HG02759 (cell line): ENCODE results near the gene BPIFB3.

ENCODE experiments used
- ATAC-seq: cut with Tn5 transposase; IDR thresholded peaks from one replicate; pipeline ENCODE4 v1.9.1; 2021; ENCODE audit warnings: mild to moderate bottlenecking, moderate library complexity; ENCODE audit not compliant: unreplicated experiment

The BPIFB3 gene, protein sequence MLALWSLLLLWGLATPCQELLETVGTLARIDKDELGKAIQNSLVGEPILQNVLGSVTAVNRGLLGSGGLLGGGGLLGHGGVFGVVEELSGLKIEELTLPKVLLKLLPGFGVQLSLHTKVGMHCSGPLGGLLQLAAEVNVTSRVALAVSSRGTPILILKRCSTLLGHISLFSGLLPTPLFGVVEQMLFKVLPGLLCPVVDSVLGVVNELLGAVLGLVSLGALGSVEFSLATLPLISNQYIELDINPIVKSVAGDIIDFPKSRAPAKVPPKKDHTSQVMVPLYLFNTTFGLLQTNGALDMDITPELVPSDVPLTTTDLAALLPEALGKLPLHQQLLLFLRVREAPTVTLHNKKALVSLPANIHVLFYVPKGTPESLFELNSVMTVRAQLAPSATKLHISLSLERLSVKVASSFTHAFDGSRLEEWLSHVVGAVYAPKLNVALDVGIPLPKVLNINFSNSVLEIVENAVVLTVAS

DNA sequence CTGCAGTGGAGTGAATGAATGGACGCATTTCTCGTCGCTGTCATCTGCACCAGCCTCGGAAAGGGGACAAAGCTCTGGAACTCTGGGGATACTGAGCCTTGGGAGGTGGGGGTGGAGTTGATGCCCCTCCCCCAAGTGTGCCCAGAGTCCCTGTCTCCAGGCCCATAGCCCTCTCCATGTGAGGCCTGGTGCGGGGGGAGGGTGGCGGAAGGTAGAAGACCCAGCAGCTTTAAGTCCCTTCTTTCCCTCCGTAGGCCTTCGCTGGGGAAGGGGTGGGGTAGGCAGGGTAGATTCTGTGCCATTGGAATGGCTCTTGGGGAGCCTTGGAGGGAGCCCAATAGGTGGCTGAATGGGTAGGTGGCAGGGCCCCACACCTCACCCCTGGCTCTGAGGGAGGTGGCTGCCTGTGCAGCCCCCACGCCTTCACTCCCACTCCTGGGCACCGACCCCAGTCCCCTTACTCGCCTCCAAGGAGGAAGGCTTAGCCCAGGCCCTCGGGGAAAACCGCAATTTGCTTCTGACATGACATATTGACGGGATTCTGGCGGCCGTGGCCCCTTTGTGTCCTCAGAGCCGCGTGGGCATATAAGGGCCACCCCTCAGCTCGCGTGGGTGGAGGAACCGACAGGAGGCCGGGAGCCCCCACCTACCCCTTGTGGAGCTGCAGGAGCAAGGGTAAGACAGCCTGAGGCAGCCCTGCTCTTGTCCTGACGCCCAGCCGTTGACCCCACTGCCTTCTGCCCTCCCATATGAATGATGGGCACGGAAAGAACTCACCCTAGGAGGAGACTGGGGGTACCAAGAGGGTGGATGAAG lies at the start of gene BPIFB3:
BPIFB3 (plus strand) TSS at position 613 of the 816 bp plus-strand sequence. CDS start 1,533 bp downstream, outside the sequence.
- ATAC-seq, result no peak

DNA sequence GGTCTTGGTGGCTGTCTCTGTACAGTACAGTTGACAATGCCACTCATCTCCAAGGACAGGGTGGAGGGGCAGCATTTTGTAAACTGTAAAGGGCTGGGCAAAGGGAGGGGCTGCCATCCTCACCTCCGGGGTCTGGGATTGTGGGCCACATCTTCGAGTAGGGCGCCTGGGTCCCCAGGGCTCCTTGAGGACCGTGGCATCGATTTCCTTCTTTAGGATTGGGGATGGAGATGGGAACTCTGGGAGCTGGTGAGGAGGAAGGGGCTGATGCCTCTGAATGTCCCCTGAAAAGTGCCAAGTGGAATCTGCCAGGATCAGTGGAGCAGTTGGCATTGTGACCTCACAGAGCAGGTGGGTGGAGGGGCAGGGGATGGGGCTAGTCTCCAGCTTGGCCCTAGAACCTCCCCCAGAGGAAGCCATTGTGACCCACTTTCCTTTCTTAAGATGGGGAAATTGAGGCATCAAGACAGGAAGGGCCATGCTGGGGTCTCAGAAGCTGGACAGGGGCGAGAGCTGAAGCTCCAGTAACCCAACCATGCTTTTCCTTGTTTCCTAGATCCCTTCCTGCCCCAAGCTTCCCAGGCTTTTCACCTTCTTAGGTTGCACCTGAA lies 49.5 kb upstream of the BPIFB3 start, which contains the start of gene SUN5:
SUN5 (minus strand) TSS at position 293 of the 611 bp plus-strand sequence; CDS start at position 200, 93 bp downstream.
- ATAC-seq, result no peak

DNA sequence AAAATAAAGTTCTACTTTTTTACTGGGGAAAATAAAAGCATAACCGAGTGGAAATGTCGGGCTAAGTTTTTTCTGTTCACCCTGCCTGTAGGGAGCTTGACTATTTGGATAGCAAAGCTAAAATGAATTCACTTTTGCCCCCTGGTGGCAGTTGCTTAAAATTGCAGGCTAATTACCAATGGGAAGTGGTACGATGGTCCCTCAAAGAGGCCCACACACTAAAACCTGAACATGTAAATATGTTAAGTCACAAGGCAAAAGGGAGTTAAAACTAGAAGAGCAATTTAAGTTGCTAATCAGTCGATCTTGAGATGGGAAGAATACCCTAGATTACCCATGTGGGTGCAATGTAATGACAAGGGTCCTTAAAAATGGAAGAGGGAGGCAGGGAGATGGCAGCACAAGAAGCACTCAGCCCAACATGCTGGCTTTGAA lies 48.6 kb upstream of the BPIFB3 start:
- ATAC-seq, result no peak

DNA sequence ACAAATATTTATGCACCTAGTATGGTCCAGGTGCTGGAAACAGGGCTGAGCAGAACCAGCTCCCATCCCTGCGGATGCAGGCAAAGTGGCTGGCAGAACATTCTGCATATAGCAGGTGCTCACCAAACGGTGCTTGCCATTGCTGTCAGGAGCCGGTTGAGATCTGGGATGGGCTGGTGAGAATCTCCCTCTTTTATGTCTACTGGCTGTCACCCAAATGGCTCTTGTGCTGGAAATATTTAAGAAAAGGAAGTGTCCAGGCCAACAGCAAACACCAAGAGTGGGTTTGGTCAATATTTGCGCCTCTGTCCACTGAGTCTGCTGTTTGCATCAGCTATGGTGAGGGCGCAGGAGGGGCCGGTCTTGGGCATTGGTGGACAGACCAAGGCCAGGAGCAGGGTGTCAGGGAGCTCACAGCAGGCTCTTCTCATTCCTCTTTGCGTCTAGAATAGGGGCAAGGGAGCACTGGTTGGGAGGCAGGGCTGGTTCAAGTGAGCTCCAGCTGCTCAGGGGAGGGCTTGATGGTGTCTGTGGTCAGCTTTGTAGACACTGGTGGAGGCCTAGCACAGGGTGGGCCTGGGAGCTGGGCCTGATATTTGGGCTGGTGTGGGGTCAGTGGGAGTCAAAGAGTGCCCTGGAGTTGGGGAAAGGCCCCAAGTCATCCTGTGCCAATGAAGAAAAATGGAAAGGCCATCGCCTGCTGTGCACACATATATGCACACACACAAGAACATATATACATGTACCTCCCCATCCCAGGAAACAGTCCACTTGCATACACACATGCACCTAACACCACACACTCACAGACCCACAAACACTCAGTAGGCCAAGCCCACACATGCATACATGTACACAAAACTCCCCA lies 47.6 kb upstream of the BPIFB3 start:
- no peak for ATAC-seq

DNA sequence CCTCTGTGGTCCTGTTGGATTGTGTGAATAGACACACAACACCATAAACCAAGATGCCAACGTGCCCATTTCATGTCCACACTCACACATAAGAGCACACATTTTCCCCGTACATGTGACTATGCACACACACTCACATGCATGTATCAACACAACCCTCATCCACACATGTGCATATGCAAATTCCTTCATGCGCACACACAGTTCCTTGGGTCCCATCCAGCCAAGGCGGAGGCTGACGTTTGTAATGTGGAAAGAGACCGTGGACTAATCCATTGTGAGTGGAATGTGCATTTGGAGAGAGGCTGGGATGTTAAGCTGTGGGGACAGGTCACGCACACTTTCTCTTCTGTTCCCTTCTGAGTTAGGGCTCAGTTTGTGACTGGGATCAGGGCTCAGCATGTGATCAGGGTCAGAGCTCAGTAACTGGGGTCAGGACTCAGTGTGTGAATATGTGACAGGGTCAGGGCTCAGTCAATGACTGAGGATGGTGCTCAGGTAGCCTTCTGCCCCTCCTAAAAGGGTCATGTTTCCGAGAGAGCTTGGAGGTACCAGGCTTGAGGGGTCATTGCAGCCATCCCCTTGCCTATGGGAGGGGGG lies 46.8 kb upstream of the BPIFB3 start:
- ATAC-seq, result no peak

DNA sequence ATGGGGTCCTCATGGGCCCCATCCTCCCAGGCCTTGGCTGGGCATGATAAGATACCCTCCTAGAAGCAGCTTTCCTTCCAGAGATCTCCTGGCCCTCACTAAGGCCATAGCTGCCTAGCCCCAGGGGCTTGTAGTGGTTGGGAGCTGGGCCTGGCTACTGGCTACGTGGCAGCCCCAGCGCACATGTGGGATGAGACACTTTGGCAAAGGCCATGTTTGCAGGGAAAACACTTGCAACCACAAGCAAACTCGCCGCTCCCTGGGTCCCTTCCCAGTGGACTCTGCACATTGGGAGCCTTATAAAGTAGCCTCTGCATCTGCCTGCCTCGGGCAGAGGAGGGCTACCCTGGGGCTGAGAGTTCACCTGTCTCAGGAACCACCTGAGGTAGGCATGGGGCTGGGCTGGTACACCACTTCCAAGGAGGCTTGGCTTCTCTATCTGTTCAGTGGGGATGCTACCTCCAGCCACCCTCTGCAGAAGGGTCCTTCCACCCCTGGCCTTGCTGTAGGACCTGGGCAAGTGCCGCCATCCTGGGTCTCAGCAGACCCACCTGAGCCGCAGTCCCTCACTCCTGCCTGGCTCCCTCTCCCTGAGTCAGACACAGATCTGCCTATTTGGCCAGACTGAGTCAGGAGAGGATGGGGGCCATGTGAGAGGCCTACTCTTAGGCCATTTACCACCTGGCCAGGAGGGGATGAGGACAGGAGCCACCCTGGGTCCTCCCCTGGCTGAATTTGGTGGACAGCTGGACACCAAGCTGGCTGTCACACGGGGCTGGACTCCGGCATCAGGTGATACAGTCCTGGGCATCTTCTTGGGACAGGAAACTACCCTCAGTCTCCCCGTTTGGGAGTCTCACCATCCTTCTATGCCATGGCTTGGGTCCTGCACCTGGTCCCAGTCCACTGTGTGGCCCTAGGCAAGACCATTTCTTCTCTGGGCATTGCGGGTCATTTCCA lies 46.0 kb upstream of the BPIFB3 start, which contains the start of gene BPIFB2:
BPIFB2 (plus strand) TSS at position 329 of the 960 bp plus-strand sequence. CDS start 871 bp downstream, outside the sequence.
- no peak for ATAC-seq

DNA sequence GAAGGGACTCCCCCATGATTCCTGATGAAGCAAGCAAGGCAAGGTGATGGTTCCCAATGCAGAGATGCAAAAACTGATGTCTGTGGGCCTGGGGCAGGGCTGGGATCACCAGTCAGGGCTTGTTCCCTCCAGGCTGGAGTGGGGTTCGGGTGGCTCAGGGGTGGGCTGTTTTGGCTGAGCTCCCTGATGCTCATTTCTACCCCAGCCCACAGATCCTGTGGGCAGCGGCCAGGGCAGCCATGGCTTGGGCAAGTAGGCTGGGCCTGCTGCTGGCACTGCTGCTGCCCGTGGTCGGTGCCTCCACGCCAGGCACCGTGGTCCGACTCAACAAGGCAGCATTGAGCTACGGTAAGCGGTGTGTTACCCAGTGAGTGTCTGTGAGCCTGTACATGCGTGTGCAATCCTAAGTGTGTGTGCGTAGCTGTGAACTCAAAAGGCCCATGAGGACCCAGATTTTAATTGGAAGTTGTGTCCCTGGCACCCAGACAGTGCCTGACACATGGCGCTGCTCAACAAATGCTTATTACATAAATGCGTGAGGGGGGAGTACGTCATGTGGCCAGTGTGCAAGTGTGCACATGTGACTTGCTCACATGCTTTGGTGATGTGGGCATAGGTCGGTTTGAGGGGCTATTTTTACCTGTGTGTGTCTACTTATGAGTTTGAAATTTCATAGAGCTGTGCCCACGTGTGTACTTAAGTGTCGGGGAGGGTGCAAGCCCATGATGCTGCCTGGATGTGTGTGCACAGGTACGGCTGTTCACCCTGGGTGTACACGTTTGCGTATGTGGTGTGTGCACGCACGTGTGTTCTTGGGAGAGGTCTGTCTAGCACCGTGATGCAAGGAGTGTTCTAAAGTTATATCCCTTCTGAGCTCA lies 45.1 kb upstream of the BPIFB3 start:
- ATAC-seq, result no peak

DNA sequence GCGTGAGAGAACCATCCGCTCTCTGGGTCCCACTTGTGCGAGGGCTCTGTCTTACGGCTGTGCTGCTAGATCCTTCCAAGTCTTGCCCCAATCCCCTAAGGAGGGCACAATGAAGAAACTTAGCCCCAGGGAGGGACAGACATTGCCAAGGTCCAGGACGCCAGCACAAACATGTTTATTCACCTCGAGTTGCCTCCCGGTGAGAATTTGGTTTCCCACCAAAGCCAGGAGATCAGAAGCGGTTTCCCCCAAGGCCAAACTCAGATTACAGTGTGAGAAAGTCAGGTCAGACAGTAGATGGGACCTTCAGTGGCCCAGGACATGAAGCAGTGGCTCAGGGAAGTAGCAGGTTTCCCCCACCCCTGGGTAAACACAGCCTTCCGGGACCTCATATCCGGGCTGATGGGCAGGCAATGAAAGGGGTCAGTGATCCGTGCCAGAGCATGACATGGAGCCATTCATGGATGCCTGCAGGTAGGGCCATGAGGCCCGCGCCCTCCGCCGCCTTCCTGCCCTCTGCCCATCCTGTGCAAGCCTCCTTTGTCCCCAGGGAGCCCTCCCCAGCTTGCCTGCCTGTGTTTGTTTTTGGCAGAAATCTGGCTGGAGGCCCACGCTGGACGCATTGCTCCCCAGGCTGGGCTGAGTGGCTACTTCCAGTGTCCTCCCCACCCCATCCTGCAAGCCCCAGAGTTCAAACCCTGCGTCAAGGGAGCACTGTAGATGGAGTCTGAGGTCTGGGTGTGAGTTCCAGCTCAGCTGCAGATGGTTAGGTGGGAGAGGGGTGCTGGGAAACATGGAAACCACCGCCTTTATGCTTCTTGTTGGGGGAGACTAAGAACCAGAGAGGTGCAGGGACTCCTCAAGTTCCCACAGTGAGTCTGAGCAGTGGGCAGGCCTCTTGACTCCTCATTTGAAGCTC lies 44.2 kb upstream of the BPIFB3 start:
- no peak for ATAC-seq

DNA sequence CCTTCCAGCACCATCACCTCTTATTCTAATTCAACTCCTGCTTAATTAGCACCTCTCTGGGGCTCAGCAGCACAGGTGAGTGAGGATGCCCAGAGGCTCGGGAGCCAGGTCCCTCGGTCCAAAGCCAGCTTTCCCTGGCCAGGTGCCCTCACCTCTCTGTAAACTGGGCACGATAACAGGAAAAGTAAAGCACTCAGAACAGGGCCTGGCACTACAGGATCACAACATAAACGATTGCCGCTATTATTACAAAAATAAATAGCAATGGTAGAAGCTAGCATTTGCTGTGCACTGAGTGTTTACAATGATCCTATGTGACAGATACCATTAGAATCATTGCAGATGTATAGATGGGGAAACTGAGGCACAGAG lies 43.6 kb upstream of the BPIFB3 start:
- ATAC-seq, result no peak

DNA sequence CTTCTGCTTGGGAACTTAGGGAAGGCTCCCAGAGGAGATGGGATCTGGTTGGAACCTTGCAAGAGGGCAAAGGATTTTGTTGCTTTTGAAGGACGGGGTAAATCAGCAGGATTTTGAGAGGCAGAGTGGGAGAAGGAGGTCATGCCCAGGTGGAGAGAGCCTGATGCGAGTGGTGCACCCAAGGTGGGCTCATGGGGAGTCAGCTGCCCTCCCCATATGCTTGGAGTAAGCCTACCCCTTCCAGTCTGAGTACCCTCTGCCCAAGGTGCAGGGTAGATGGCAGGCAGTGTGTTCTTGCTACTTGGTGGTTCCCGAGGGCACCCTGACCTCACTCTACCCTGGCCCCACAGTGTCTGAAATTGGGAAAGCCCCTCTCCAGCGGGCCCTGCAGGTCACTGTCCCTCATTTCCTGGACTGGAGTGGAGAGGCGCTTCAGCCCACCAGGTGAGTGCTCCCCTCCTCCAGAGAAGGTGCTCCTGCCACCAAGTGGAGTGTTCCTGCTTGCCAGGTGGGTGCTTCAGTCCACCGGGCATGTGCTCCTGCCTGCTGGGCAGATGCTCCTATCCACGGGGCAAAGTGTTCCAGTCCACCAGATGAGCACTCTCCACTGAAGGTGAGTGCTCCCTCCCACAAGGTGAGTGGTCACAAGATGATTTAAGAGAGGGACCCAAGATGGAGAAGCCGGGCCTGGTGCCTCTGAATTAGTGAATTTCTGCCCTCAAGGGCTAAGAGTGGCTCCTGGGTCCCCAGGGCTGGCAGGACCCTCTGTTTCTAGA lies 42.8 kb upstream of the BPIFB3 start:
- ATAC-seq, result no peak

DNA sequence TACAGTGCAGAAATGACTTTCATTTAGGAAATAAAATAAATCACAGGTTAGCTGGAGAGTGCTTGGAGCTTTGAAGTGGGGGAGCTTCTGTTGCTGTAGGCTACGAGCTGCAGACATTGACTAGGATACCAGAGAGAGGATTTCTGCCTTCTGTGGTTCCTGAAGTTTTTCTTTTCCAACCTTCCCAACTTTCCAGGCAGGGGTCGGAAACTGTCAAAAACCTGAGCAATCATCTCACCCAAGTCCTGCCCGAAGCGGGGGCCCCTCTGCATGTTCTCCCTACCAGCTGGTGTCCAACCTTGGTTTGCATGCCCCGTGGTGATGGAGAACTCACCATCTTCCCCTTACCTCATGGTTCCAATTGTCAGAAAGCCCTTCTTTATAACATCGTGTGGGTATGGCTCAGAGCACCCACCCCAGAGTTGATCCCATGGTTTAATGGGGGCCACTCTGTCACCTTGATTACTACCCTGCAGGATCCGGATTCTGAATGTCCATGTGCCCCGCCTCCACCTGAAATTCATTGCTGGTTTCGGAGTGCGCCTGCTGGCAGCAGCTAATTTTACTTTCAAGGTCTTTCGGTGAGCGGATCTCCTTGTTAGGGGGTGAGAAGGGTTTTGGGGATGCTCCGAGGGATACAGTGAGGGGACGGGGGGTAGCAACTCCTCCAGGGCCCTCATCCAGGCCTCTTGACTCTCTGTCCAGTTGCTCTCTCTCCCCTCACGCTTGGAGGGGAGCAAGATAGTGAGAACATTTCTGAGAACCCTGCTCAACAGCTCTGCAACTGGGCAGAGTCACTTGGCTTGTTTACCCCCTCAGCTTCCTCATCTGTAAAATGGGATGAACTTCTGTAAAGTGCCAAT lies 41.1 kb upstream of the BPIFB3 start:
- no peak for ATAC-seq

DNA sequence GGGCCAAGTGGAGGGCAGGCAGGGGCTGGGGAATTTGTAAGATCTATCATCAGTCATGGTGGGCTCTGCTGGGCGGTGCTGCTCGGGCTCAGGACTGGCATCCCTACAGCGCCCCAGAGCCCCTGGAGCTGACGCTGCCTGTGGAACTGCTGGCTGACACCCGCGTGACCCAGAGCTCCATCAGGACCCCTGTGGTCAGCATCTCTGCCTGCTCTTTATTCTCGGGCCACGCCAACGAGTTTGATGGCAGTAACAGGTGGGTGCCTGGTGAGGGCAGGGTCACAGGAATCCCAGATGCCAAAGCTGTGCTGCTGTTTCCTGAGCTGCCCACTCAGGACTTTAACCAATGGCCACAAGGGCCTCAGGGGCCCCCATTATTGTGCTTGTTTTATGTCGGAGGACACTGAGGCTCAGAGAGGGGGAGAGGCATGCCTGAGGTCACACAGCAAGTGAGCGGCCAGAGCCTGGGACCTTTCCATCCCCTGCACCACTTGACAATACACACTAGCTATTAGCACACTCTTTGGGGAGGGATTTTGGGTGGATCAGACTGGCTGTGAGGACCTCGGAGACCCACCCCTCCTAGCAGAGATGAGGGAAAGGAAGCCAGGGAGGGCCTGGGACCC lies 39.9 kb upstream of the BPIFB3 start:
- ATAC-seq, result no peak

DNA sequence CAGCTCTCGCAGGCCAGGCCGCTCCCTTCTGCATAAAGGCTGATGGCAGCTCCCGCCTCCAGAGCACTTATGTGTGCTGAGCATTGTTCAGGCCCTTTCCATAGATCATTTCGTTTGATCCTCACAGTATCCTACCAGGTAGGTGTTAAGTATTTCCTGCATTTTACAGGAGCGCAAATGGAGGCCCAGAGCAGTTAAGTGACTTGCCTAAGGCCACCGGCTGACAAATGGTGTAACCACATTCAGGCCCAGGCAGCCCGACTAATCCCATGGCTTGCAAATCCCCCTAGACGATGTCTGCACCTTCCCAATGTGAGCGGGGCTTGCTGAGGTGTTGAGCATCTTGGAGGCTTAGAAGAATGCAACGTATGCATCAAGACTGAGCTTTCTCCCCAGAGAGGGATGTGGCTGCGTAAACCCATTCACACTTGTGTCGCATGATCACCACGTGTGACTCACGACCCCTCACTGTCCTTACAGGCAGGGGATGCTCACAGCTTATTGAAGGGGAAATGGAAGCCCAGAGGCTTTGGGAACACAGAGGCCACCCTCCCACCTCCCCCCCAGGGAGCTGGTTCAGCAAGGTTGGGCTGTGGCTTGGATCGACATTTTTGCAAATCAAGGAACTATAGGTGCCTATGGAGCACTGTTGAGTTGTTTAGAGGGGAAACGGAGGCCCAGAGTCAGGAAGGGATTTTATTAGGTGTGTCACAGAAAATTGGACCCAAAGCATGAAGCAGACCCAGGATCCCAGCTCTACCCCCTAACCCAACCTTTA lies 39.2 kb upstream of the BPIFB3 start:
- ATAC-seq, result no peak

DNA sequence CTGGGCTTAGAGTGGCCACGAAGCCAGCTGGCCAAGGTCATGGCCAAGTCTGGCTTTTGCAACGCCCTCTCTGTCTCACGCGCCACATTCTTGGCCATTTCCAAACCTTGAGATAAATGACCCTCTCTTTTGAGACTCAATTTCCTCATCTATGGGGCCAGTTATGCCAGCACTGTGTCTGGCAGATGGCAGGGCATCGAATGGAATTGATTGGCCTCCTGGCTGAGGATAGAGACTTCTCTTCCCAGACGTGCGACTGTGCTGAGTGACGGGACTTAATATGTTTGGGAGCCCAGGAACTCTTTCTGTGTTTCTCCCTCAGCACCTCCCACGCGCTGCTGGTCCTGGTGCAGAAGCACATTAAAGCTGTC lies 38.6 kb upstream of the BPIFB3 start:
- no peak for ATAC-seq
